ENCODE results near the gene IL17RB. TPM values are rescaled to one million over a fixed set of nuclear protein-coding genes. Genes with fewer than 3 reads are reported as not detected.

IL17RB gene
- polyA plus RNA-seq, 3 donors: 0.13 TPM; not detected in 2

GRCh38 chr3:53803124-53803815, 43.1 kb upstream of the IL17RB start:
- H3K4me3 ChIP-seq (replicated peaks in 1 of 3; ENCODE audit: low read depth in 2 of 3, low read length in 3 of 3): no peak overlapping the region
- intact Hi-C loops (cut with micrococcal nuclease): no loop called here
- no peak for DNase-seq
- no peak overlapping the region for H3K9ac ChIP-seq (ENCODE audit: insufficient read depth, low read length, poor library complexity, severe bottlenecking)
- H2AFZ ChIP-seq (ENCODE audit: insufficient read depth, low read depth, low read length, poor library complexity, severe bottlenecking): no peak overlapping the region
- no peak overlapping the region for H3K27ac ChIP-seq (ENCODE audit: low read depth in 1 of 2, low read length in 2 of 2)
- H4K20me1 ChIP-seq (ENCODE audit: insufficient read depth, low read length): no peaks in the 10 kb centered on the region
- H3K36me3 ChIP-seq (replicated peaks in 1 of 2; ENCODE audit: control insufficient read depth in 1 of 2, insufficient read depth in 2 of 2, low read length in 2 of 2): no peaks in the 10 kb centered on the region
- no peak overlapping the region for H3K4me2 ChIP-seq (replicated peaks; ENCODE audit: extremely low read depth, low read length, poor library complexity, severe bottlenecking)
- Mint-ChIP-seq H3K9me3 (no peaks in the 10 kb centered on the region), H3K27ac (no peak overlapping the region), H3K4me1 (no peaks in the 10 kb centered on the region), H3K27me3 (ENCODE audit: low read depth in 3 of 3) (peaks cover 2 to 12% (median 8%) of the 10 kb centered on the region in 3 donors), H3K4me3 (no peak overlapping the region), H3K36me3 (no peaks in the 10 kb centered on the region)
- no peak for TF ChIP-seq CTCF (IDR thresholded peaks at IDR 0.05)
- H3K4me1 ChIP-seq (ENCODE audit: control insufficient read depth in 1 of 2, insufficient read depth in 2 of 2, low read length in 2 of 2): no peaks in the 10 kb centered on the region
- H3K27me3 ChIP-seq (ENCODE audit: control insufficient read depth in 2 of 2, insufficient read depth in 2 of 2, low read length in 2 of 2): no peaks in the 10 kb centered on the region
- no peaks in the 10 kb centered on the region for H3K79me2 ChIP-seq (ENCODE audit: insufficient read depth, low read length)
- H3K9me3 ChIP-seq (replicated peaks in 1 of 2; ENCODE audit: control insufficient read depth in 1 of 2, insufficient read depth in 1 of 2, low read length in 2 of 2): no peaks in the 10 kb centered on the region
- WGBS (ENCODE audit: insufficient coverage): 94% methylated on average over 16 of the region's 18 CpGs

DNA sequence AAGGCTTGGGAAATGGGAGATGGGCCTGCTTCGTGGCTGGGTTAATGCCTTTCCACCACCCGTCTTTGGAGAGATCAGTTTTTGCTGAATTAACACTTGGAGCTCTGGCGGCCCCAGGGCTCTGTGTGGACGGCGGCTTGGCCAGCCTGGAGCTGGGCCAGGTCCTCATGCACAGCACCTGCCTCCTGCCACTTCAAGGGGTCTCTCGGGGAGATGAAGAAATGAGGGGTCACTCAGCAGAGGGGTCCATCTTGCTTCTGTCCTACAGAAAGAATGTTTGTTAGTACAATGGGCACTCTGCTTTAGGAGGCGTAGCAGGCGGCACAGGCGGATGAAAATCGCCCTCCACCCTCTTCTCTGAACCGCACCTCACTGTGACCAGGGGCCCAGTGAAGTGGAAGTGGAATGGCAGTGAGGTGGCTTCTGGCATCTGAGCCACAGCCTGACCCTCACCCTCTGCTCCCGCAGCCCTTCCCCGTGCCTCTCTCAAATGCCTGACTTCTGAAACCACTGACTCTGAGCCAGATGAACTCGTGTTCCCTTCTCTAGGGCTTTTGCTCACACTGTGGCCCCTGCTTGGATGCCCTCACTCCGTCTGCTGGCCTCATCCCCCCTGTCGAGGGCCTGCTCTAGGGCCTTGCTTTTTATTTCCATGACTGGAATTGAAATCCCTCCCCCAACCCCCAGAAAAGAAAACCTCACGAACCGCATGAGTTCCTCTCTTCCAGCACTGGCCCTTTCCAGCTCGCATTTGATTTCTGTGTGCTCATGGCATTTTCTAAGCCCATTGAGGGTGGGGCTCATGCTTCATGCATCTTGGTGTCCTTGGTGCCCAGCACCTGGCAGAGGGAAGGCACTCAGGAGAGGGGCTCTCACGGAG, 42.3 kb upstream of the IL17RB start:
- 81% methylated on average over 15 of the region's 20 CpGs for WGBS (ENCODE audit: insufficient coverage)
- H3K4me1 Mint-ChIP-seq: no peaks in the 10 kb centered on the region
- Histone ChIP-seq H3K27me3 (ENCODE audit: control insufficient read depth in 2 of 2, insufficient read depth in 2 of 2, low read length in 2 of 2) (no peaks in the 10 kb centered on the region), H3K27ac (ENCODE audit: low read depth in 1 of 2, low read length in 2 of 2) (no peak overlapping the region), H3K4me3 (replicated peaks in 1 of 3; ENCODE audit: low read depth in 2 of 3, low read length in 3 of 3) (no peak overlapping the region), H4K20me1 (ENCODE audit: insufficient read depth, low read length) (no peaks in the 10 kb centered on the region), H2AFZ (ENCODE audit: insufficient read depth, low read depth, low read length, poor library complexity, severe bottlenecking) (no peak overlapping the region), H3K36me3 (replicated peaks in 1 of 2; ENCODE audit: control insufficient read depth in 1 of 2, insufficient read depth in 2 of 2, low read length in 2 of 2) (no peaks in the 10 kb centered on the region), H3K4me1 (ENCODE audit: control insufficient read depth in 1 of 2, insufficient read depth in 2 of 2, low read length in 2 of 2) (no peaks in the 10 kb centered on the region), H3K9me3 (replicated peaks in 1 of 2; ENCODE audit: control insufficient read depth in 1 of 2, insufficient read depth in 1 of 2, low read length in 2 of 2) (no peaks in the 10 kb centered on the region), H3K4me2 (replicated peaks; ENCODE audit: extremely low read depth, low read length, poor library complexity, severe bottlenecking) (no peak overlapping the region), H3K79me2 (ENCODE audit: insufficient read depth, low read length) (no peaks in the 10 kb centered on the region), H3K9ac (ENCODE audit: insufficient read depth, low read length, poor library complexity, severe bottlenecking) (no peak overlapping the region)
- no peaks in the 10 kb centered on the region for H3K9me3 Mint-ChIP-seq
- peak overlapping the region in 1 of 2 donors; percentile 3 for H3K4me3 Mint-ChIP-seq
- H3K27ac Mint-ChIP-seq: no peak overlapping the region
- no peaks in the 10 kb centered on the region for H3K36me3 Mint-ChIP-seq
- no peak for TF ChIP-seq CTCF (IDR thresholded peaks at IDR 0.05)
- no peak for DNase-seq
- intact Hi-C loops (cut with micrococcal nuclease): no loop called here
- H3K27me3 Mint-ChIP-seq (ENCODE audit: low read depth in 3 of 3): peaks cover 2 to 12% (median 8%) of the 10 kb centered on the region in 3 donors
